ENCODE results near the gene C1QBP.
"Not testable (repeated sequence)": the region's sequence is repeated elsewhere in the genome, so short reads cannot be mapped to it uniquely, and the experiment has no call there.

C1QBP gene

DNA sequence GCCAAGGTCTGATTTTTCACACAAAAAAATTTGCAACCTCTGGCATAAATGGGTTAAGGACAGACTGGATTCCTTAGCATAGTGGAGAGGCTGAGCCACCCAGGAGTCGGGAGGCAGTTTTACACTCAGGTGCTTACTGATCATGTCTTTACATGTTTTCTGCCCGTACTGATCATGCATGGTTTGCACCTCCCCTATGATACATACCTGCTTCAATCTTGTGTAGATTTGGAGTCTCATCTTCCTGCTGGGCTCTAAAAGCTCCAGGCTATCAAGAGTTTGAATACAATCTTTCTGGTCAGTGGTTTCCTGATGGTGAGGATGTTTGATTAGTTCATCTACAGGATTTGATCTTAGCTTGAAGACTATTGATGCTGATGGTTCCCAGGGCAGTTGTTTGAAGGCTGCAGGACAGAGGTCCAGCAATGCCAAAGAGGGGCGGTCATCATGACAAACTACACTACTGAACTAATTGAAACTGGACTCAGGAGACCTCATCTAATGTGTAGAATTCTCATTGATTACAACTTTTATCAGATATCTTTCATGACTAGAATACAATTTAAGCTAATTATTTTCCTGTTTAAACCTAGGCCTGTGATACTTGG lies 6.9 kb downstream of the C1QBP start:
- no peak for DNase-seq

DNA sequence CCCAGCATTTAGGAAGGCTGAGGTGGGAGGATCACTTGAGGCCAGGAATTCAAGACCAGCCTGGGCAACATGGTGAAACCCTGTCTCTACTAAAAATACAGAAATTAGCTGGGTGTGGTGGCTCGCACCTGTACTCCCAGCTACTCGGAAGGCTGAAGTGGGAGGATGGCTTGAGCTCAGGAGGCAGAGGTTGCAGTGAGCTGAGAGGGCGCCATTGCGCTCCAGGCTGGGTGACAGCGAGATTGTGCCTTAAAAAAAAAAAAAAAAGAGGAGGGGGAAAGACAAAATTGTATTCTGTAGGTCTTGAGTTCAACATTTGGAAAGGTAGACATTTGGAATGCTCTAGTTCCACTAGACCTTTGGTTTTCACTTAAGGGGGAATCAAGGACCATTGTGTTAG lies 7.7 kb downstream of the C1QBP start:
- not testable (repeated sequence) for DNase-seq

DNA sequence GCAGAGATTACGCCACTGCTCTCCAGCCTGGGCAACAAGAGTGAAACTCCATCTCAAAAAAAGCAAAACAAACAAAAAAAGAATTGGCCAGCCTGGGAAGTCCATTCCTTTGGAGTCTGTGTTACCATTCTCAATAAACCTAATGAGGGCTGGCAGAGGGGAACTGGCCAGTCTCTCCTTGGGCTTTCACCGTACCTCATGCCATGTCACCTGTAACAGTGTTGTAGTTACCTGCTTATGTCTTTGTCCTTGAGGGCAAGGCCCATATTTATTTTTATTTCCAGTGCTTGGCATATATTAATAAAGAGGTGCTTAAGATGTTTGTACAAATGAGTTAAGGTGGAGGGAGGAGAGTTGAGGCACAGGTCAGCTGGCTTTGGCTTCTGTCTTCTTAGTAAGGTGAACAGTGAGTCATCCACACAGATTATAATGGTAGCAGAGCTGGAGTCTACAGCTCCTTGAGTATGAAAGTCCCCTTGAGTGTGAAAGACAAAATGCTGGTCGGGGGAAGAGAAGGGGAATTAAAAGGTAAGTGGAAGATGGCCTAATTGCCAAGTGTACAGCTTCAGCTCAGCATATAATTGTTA lies 8.4 kb downstream of the C1QBP start:
- DNase-seq: no peak

DNA sequence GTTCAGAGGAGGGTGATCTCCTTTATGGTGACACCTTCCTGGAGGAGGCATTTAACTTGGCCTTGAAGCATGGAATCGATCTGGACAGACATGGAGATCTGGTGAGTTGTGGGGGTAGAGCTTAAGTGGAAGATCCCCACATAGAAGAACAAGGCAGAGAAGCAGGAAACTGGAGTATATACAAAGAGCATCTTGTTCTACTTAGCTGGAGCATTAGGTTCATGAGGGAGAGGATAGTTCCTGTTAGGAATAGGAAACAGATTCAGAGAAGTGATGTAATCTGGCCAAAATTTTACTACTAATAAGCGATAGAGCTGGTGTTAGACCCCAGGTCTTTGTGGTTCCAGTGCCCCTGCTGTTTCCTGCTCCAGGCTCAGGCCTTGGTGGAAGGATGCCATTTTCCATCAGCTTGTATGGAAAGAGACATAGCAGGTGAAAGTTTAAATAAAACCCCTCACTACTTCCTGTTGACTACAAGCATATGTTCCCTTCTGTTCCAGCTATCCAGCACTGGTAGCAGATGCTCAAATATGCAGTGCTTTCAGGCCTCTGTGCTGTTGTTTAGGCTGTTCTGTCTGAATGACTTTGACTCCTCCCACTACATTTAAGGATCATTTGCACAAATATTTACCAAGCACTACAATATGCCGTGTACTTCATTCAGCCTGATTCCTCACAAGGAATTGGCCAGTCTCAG lies 9.6 kb downstream of the C1QBP start:
- no peak for DNase-seq

DNA sequence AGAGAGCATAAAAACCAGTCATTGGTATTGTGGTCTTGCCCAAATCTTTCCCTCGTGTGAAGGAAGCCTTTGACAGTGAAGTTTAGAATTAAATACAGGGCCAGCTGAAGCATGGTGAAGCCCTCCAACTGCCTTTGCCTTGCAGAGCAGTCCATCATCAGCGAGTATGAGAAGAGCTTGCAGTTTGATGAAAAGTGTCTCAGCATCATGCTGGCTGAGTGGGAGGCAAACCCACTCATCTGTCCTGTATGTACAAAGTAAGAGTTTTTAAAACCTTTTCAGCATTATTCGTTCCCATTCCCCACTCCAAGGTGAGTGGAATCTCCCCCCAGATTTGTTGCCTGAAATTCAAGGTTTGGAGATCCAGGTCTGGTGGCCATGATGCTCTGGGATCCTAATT lies 13.1 kb downstream of the C1QBP start:
- no peak for DNase-seq

DNA sequence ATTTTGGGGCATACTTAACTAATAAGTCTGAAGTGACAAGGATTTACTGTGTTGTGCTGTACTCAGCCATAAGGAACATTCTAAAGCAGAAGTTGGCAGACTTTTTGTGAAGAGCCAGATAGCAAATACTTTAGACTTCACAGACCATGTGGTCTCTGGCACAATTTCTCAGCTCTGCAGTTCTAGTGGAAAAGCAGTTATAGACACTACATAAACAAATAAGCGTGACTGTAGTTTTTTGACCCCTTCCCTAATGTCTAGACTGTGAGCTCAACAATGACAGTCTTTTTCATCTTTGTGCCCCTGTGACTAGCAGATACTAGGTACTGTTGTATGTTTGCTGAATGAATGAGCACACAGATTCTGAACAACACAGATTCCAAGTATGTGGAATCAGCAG lies 14.0 kb downstream of the C1QBP start:
- no peak for DNase-seq

DNA sequence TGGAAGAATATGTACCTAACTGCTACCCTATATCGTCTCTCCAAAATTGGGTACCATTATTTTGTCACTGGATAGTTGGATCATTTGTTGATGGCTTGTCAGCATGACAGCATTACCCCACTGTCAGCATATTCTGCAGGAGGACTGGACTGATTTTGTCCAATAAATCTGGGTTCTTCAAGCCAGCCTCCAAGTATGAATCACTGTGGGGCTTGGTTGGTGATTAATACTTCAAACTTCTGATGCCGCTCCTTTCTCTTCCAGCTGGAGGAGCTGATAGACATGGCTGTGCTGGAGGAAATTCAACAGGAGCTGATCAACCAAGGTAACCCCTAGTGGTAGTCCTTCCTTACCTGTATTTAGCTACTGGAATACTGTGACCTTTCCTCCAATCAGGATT lies 16.4 kb downstream of the C1QBP start:
- DNase-seq: no peak

DNA sequence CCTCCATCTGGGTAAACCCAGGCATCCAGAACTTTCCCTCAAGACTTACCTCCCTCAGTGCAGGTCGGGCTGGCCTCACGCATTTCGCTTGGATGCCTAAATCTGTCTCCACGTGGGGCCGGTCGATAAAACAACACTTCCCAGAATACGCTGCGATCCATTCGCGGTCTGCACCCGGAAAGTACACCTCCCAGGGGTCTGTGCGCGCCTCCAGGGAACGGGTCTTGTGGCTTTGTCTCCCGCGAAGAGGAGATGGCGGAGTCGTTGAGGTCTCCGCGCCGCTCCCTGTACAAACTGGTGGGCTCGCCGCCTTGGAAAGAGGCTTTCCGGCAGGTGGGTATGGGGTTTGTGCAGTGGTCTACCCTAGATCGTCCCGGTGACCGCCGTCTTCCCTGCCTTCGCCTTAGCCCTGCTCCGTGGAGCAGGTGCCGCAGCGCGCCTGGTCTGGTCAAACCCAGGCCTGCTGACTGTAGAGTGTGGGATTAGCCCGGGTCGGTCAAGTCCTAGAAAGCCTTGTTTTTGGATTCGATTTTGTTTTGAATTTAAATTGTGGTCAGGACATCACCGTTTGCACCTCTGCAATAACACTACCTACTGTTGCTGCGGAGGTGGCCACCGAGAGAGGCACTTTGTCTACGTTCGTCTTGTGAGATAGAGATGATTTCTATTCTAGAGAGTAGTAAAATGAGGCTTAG lies 18.8 kb downstream of the C1QBP start, which contains the start of gene RPAIN:
TSS of gene RPAIN (plus strand) at position 224 of the 695 bp plus-strand sequence. CDS start at position 253, 29 bp downstream.
- DNase-seq: peak; percentile 96

DNA sequence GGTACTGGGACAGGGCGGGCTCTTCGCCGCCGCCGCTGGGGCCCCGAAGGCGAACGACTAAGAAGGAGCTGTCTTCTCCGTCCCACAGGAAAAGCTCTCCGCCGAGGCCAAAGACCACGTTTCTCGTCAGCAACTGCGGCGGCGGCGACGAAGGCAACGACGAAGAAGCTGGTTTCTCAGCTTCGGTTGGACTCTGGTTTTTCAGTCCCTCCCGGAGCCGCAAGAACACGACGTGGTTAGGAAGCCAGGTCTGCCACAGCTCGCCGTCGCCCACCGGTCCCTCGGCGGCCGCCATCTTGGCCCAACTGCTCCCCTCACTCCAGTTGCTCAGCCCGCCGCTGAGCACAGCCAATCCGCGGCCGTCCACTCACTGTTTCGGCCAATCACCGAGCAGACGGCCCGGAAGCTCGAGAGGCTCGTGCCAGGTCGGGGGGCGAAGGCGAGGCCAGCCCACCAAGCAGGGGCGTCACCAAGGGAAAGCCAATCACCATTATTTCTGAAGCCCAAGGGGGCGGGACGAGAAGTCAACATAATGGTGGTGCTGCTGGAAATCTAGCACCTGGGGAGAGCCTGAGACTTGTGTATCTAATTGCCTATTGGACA lies 19.5 kb downstream of the C1QBP start, which contains the start of gene NUP88:
TSS of gene NUP88 (minus strand) at position 307 of the 603 bp plus-strand sequence. CDS start at position 295, 12 bp downstream.
- DNase-seq: peak; percentile 100

DNA sequence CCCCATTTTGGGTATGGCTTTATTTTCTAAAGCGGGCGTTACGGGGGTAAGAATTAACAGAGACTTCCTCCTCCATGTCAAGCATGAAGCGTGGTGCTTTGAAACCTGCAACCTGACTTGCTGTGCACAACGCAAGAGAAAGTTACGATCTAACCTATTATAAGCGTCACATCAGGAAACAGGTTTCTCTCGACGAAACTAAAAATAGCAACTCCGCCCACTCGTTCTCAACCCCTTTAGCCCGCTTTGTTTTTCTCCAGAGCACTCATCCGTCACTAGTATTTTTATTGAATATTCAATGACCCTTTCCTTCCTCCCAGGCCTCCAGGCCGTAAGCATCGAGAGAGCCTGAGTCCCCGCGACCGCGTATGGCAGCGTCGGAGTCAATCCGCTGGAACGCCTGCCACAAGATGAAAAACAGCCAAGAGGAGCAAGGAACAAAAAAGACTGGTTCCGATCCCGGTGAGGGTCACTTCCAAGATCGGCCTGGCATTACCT lies 20.0 kb downstream of the C1QBP start:
- no peak for DNase-seq

DNA sequence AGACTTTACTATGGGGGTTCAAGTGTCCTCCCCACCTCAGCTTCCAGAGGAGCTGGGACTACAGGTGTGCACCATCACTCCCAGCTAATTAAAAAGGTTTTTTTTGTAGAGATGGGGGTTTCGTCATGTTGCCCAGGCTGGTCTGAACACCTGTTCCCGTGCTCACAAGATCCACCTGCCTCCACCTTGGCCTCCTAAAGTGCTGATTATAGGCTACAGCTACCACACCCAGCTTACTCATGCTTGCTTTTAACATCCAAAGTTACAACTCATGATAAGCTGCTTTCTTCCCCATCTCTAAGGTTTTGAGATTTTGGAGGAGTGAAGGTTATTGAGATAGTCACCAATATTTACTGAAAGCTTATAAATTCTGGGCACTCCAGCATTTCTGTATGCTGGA lies 22.1 kb downstream of the C1QBP start:
- DNase-seq: no peak

DNA sequence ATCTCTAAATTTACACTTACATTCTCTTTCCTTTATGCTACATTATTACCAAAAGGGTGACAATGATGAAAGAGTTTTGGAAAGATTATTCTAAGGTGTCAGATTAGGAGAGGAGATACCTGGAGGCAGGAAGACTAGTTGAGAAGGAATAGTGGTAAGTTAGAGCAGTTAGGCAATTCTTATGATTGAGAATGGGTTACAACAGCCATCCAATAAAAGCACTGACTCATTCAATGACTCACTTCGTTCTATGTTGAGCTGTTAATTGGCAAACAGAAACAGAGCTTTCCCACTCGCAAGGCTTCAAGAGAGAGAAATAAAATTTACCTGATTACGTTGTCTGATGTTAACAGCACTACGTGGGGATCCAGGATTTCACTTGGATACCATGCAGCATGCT lies 25.3 kb downstream of the C1QBP start:
- no peak for DNase-seq

DNA sequence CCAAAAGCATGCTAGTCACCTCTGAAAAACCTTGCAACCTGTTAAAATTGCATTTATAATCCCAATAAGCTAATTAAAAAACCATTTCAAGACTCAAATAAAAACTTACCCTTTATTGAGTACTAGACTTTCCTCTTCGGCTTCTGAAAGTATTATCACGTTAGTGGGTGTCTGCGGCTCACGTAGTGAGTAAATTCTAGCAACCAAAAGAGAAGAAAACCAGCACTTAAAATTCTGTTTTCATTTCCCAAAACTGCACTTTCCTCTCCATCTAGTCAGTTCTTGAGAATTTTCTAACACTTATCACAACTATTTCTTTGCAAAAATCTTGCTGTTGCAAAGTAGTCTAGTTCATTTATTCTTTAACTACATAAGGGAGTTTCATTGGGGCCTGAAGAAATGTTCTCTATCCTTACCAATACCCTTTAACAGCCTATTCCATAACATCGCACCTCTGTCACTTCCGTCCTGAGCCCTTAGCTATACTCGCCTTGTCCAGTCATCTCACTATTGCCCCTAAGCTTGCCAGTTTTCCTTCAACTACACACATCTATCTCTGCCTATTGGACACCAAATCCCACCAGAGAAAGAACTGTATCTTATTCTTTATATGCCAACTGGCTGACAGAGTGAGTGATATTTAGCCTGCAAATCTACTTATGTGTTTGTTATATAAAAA lies 28.2 kb downstream of the C1QBP start:
- no peak for DNase-seq

DNA sequence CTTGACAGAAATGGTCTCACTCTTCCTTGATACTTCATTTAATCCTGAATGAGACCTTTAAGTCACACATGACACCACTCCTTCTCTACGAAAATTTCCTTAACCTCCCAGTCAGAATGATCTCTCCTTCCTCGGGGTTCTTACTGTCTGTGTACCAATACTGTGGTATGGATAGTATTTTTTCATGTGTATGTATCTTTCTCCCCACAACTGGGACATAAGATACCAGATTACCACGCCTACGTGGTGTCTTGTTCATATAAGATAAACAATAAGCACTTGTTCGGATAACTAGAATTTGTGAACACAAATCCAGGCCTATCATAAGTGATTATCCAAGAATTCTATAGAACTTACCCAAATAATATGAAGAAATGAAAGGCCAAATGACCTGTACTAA lies 30.8 kb downstream of the C1QBP start:
- no peak for DNase-seq

DNA sequence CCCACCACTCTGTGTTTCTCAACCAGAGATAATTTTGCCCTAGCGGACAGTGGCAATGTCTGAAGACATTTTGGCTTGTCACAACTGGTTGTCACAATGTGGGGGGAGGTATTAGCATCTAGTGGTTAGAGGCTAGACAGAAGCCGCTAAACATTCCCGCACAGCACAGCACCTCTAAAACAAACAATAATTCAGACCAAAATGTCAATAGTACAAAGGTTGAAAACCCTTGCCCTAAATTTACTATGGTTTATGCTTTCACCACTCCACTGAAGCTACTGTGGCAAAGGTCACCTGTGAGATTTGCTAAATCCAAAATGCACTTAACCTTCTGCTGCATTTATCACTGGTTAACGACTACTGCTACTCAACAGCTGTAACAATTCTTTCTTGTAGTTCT lies 33.6 kb downstream of the C1QBP start:
- DNase-seq: no peak

DNA sequence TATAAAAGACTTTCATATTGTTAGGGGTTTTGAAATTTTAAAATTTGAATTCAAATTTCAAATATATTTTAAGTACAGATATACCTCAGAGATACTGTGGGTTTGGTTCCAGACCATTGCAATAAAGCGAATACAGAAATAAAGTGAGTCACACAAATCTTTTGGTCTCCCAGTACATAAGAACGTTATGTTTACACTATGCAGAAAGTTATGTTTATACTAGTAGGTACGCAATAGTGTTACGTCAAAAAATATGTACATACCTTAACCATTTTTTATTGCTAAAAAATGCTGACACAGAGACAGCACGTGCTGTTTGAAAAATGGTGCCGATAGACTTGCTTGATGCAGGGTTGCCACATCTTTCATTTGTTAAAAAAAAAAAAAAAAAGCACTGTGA lies 39.2 kb downstream of the C1QBP start:
- DNase-seq: no peak

DNA sequence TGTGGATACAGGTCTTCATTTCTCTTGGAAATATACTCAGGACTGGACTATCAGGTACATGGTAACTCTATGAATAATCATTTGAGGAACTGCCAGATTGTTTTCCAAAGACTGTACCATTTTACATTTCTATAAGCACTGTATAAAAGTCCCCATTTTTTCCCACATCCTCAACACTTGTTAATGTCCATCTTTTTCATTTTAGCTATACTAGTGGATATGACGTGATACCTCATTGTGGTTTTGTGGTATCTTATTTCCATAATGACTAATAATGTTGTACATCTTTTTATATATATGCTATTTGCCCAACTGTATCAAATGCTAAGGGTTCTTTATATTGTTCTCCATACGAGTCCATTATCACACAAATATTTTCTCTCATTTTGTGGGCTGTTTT lies 42.3 kb downstream of the C1QBP start:
- no peak for DNase-seq

DNA sequence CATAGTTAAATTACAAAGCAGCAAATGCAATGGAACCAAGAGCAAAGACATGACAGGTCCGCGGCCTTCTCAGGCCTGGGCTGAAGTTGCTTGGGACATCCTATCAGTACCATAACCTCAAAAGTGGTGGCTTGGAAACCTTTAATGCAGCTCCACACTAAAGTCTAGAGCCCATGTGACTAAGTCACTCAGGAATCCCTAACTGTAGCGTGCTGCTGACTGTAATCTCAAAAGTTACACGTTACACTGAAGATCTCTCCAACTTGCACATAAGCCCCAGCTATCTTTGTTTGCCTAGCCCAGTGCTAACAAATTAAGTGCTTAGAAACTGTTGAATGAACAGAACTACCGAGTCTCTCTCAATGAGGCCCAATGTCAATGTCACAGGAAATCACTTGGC lies 47.3 kb downstream of the C1QBP start:
- DNase-seq: no peak
